CD4-positive, alpha-beta T cell treated with Interferon alpha-2 for 1 hour (primary cell): Measurements from ENCODE around the gene TRDN.
"Not testable (repeated sequence)": the region's sequence is repeated elsewhere in the genome, so short reads cannot be mapped to it uniquely, and the experiment has no call there.

Experiments used
- DNase-seq, 2 donors: peaks; one replicate each; pipeline ENCODE4 v3.0.0-alpha.2; 2020 to 2022

The TRDN gene

GRCh38 chr6:123393331-123393730, 243.4 kb downstream of the TRDN start:
- DNase-seq: no peak

DNA sequence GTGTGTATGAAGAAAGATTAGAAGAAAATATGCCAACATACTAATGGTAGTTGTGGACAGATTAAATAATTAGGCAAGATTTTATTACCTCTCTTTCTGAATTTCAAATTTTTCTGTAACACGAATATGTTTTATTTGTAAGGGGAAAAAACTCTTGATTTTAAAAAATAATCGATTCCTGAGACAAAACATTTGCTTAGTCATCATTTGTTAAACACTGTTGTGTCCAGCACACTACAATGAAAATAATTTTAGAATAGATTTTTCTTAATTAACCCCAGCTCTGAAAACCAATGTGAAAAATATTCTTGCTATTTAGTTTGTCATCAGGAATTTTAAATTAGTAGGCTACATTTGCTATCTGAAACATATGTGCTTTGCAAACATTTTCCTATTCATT, 253.0 kb downstream of the TRDN start:
- DNase-seq: no peak

DNA sequence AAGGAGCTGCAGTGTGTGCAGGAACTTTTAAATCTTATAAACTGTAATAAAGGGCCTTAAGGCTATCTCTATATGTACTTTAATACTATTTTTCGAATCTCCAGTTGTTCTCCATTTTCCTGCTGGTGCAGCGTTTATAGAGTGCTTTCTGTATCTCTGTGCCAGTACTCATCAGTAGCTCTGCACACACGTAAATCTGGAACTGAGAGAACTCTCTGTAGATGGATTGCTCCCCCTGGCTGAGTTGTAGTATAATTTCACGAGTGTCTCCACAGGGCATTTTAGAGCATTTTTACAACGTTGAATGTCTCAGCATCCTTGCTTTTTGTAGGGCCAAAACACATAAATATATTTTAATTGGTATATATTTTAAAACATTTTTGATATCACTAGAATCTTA, 256.5 kb downstream of the TRDN start:
- DNase-seq: no peak

DNA sequence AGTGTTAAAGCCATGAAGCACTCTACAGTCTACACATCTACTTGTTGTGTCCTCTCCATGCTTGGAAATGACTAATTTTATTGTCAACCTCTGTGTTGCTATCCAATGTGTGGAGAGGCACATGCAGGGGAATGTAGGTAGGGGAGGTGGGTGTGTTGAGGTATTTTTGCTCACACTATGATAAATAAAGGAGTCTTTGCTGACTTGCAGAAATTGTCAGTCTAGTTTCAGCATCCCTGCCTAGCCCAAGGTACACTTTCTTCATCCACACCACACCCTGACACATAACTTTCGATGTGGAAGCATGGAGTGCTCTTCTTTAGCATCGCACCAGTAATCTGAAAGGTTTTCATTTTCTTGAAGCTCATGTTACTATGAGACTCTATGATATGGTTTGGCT, 264.0 kb downstream of the TRDN start:
- no peak for DNase-seq

GRCh38 chr6:123363912-123364311, 272.8 kb downstream of the TRDN start:
- no peak for DNase-seq

- DNase-seq: no peak
Measured at GRCh38 chr6:123360359-123360758, 276.4 kb downstream of the TRDN start.

DNA sequence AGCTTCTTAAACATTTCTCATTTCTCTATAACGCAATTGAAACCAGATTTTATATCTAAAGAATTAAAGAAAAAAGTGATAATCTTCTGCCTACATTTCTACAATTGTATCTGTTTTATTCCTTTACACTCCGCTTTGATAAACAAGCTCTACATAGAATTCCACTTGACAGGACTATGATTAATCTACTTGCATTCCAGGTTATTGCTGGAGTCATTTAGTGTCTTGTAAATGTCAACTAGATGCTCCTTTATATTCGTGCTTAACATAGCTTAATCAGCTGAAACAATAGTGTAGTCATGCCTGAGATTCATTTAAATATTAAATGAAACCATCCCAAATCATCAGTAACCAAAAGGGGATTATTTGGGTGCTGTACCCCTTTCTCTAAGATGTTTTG, 284.0 kb downstream of the TRDN start:
- DNase-seq: no peak

DNA sequence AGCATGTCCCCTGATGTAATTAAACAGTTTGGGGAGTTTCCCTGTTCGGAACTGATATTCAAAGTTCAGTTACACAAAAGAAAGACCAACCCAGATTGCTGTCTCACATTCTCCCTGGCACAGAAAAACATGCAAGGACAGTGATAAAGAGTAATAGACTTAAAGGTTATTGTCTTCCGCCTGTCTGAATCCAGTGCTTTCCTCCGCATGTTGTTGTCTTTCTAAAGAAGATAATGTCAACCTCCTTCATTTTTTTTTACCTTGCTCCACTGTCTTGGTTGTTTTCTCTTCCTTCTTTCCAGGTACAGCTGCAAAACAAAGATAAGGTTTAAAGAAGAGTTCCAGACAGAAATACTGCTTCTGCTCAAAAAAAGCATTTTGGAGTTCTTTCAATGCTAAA, 284.5 kb downstream of the TRDN start:
- DNase-seq: no peak

DNA sequence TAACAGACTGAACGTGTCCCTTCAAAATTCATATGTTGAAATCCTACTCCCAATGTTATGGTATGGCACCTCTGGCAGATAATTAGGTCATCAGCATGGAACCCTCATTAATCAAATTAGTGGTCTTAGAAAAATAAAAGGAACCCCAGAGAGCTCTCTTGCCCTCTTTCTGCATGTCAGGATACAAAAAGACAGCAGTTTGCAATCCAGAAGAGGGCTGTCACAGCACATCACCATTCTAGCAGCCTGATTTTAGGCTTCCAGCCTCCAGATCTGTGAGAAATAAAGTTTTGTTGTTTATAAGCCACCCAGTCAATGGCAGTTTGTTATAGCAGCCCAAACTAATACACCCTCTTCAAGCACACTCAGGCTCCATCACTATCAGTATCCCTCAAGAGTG, 292.9 kb downstream of the TRDN start:
- no peak for DNase-seq

DNA sequence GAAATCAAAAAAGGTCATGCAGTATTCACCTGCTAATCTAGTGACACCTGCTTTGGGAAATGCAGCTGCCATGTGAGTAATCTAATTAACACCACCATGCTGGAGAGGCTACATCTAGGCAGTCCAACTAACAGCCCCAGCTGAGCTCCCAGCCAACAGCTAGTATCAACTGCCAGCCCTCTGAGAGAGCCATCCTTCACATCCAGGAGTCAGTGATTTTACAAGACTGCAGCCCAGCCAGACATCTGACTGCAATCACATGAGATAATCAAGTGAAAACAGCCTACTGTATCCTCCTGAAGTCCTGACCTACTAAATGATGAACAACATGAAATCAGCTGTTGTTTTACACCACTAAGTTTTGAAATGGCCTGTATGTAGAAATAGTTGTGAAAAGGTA, 298.4 kb downstream of the TRDN start:
- DNase-seq: no peak

DNA sequence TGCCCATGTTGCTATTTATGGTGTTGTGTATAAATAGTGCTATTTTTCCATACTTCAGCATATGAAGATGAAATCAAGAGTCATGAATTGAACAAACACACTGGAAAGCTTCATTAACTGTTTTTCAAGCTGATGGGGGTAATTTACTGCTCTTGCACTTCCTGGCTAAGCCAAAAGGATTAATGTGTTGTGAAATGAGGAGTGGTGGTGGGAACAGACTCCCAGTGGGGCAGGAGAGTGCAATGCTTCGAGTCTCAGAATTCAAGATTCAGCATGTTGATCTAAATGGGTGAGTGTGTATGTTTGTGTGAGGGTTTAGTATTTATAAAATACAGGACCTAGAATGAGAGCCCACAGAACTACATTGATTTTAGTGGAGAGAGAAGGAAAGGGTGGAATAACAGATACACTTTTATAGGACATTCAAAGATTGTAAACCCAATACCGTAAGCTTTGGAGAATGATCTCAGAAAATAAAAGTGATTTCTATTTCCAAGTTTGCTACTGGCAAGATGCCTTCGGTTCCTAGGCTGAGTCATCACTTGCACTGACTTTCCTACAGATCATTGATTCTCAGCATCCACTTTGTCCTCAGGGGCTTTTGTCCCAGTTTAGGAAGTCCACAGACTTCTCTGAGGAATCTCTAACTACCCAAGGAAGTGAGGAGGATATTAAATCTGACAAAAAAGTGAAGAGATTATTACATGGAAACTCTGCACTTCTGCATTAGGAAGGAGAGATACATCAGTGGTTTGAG, 303.6 kb downstream of the TRDN start:
- no peak for DNase-seq

DNA sequence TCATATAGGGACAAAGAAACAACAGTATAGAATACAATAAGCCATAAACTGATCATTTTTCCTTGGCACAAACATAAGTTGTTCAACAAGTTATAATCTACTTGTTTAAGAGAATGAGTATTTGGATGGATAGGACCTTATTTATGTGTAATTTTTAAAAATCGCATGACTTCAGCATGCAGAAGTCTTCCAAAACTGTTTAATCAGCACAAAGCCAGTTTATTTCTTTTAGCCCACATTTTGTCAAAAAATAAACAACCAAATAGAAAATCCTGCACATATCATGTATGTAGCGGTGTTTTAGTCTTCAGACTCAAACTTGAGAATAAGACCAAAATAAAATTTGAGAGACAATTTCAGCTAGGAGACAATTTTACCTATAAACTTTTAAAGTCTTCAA, 304.7 kb downstream of the TRDN start:
- no peak for DNase-seq

DNA sequence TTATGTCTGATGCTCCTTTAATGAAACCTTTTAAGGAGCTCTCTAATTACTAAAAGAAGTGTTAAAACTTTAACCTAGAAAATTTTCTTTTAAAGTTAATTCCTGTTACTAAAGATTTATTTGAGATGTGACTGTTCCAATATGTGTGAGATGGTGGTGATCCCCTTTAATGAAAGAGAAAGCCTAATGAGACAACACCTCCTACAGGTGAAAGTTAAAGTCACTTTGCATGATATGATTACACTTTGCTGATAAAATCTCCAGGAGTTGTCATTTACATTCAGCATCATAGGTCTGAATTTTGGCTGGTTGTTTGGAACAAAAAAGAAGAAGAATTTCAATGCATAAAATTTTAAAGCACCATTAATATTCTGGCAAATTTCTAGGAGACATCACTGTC, 307.4 kb downstream of the TRDN start:
- DNase-seq: no peak

DNA sequence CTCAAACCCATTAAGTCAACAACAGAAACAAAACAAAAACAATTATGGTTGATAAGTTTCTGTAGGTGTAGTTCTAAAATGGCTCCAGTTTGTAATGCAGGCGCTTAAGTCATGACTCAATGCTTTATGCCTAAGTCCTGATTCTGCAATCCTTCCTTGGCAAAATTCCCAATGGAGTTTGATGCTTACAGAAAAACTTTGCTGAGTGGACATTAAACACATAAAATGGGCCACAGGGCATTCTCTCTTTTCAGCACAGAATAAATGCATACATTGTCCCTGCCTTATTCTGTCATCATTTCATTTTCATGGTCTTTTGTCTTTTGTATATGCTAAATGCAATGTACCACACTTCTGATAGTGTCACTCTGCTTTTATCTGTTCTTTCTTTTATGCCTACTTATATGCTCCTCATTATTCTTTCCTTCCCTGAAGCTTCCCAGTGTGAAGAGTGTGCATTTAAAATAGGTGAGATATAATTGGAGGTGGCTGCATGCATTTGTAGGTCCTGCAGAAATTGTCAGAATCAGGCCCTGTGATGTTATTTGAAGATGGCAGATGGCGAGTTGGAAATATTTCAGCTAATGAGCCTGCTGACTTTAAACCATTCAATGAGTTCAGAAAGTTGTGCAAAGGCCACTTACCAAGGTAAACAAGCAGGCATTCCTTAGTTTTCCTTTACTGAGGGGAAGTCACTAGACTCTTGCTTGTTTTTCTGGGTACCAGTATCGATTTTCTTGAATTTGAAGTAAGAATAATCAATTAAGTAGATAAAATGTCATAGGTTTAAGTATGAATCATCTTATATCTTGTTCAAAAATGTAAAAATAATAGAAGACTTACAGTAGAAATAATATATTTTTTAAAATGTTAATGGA, 313.1 kb downstream of the TRDN start:
- DNase-seq: no peak

GRCh38 chr6:123321020-123321419, 315.7 kb downstream of the TRDN start:
- DNase-seq: no peak

DNA sequence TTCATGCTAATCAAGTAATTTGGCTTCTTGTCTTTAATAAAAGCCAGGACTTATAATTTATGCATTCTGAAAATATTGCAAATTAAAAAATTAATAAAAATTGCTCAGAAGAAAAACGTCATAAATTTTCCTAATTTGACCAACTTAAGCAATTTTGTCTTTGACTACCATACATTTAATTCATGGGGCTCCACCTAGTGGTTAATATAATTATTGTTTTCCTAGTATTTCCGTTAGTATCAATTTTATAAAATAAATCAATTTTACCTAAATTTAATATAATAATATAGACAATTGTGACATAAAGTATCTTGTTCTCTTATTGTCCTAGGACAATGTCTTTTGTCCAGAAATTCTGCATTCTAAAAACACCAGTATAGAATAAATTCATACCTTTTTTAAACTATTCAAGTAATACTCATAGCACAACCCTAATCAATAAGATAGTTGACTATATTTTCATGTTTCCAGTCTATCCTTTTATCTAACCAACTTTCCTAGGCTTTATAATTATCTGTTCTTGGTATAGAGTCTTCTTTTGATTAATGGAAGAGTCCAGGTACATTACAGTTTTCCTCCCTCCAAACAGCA, 319.9 kb downstream of the TRDN start:
- DNase-seq: no peak

GRCh38 chr6:123314459-123314858, 322.3 kb downstream of the TRDN start:
- not testable (repeated sequence) for DNase-seq

DNA sequence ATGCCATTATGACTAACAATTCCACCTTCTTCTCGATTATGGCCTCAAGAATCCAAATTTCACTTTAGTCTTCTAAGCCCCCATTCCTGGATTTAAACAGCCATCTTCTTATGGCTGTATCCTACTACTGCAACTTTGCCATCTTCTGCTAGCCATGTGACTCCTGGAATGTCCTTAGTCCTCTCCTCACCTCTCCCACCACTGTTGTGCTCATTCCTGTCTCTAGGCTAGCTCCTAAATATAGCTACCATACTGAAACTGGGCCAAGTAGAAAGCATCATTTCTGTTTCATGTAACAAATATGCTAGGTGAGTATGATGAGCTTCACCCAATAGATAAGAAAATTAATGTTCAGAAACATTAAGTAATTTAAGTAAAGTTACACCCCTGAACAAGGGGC, 327.6 kb downstream of the TRDN start:
- no peak for DNase-seq

GRCh38 chr6:123306334-123306733, 330.4 kb downstream of the TRDN start:
- DNase-seq: no peak

DNA sequence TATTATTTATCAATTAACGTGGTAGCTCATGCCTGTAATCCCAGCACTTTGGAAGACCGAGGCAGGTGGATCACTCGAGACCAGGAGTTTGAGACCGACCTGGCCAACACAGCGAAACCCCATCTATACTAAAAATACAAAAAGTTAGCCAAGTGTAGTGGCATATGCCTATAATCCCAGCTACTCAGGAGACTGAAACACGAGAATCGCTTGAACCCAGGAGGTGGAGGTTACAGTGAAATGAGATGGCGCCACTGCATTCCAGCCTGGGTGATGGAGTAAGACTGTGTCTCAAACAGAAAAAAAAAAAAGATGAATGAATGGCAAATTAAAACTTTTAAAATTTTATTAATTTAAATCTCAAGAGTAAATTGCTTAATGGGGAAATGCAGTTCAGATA, 341.1 kb downstream of the TRDN start:
- DNase-seq: no peak

- DNase-seq: no peak
Measured at GRCh38 chr6:123295181-123295580, 341.6 kb downstream of the TRDN start.

- no peak for DNase-seq
Measured at GRCh38 chr6:123288649-123289048, 348.1 kb downstream of the TRDN start.

DNA sequence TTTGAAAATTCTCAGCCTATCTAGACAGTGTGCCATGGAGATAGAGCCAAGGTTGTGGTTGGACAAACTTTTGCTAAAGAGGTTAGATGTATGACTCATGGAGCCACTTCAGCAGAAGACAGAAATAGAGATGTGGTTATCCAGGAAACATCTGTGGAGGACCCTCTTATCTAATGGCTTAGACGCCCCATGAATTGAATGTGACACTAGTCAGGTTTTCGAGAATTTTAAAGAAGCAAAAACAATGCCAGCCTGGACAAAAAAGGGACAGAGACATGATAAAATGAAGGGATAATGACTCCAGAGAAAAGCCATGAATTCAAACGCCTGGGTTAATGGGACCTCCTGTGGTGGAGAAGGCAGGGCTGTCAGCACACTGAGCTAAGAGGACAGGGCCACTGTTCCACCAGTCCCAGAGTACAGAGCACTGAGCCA, 360.2 kb downstream of the TRDN start:
- no peak for DNase-seq

GRCh38 chr6:123263981-123264380, 372.8 kb downstream of the TRDN start:
- no peak for DNase-seq
